Measurements from ENCODE around the gene ABHD1. TPM values are rescaled to one million over a fixed set of nuclear protein-coding genes. Genes with fewer than 3 reads are reported as not detected.

Gene ABHD1
- total RNA-seq, 1 donor from 2014 or later = not detected

GRCh38 chr2:27127883-27128667, 4.5 kb downstream of the ABHD1 start:
- Histone ChIP-seq H3K9me3 (no peaks in the 10 kb centered on the region), H3K27me3 (no peaks in the 10 kb centered on the region), H3K4me3 (no peak overlapping the region), H3K36me3 (peaks cover 22% of the 10 kb centered on the region in 2 donors), H3K27ac (no peak overlapping the region), H3K4me1 (peaks cover 0 to 5% of the 10 kb centered on the region in 2 donors)
- intact Hi-C loops (cut with DNase I) = no loop called here
- DNase-seq (ENCODE audit: low spot score in 2 of 2) = no peak
- TF ChIP-seq CTCF (IDR thresholded peaks at IDR 0.05) = no peak

- peaks cover 22% of the 10 kb centered on the region in 2 donors for H3K36me3 ChIP-seq
- H3K27ac ChIP-seq = no peak overlapping the region
- H3K9me3 ChIP-seq = no peaks in the 10 kb centered on the region
- H3K4me3 ChIP-seq = no peak overlapping the region
- no peaks in the 10 kb centered on the region for H3K27me3 ChIP-seq
- intact Hi-C loops (cut with DNase I) = no loop called here
- H3K4me1 ChIP-seq = peaks cover 5 to 11% of the 10 kb centered on the region in 2 donors
- DNase-seq (ENCODE audit: low spot score in 2 of 2) = no peak
- no peak for TF ChIP-seq CTCF (IDR thresholded peaks at IDR 0.05)
Measured at GRCh38 chr2:27128668-27129571, 5.3 kb downstream of the ABHD1 start.

- H3K4me1 ChIP-seq = peaks cover 5 to 11% of the 10 kb centered on the region in 2 donors
- no peak overlapping the region for H3K27ac ChIP-seq
- no peak for DNase-seq (ENCODE audit: low spot score in 2 of 2)
- TF ChIP-seq CTCF (IDR thresholded peaks at IDR 0.05) = no peak
- H3K9me3 ChIP-seq = no peaks in the 10 kb centered on the region
- H3K27me3 ChIP-seq = no peaks in the 10 kb centered on the region
- no peak overlapping the region for H3K4me3 ChIP-seq
- peaks cover 22% of the 10 kb centered on the region in 2 donors for H3K36me3 ChIP-seq
- intact Hi-C loops (cut with DNase I) = loop anchor here (5.0 to 10.0 kb wide), 4 partner anchors 43 to 364 kb away; partner anchors contain the start of genes FNDC4, GCKR, GTF3C2 and KHK
Measured at GRCh38 chr2:27130396-27130795, 6.8 kb downstream of the ABHD1 start.

- TF ChIP-seq CTCF (IDR thresholded peaks at IDR 0.05) = no peak
- intact Hi-C loops (cut with DNase I) = loop anchor here (5.0 to 10.0 kb wide), 4 partner anchors 44 to 363 kb away; partner anchors contain the start of genes FNDC4, GCKR, GTF3C2 and KHK
- Histone ChIP-seq H3K27me3 (no peaks in the 10 kb centered on the region), H3K27ac (no peak overlapping the region), H3K4me1 (peaks cover 5 to 11% of the 10 kb centered on the region in 2 donors), H3K36me3 (peaks cover 22% of the 10 kb centered on the region in 2 donors), H3K4me3 (no peak overlapping the region), H3K9me3 (no peaks in the 10 kb centered on the region)
- DNase-seq (ENCODE audit: low spot score in 2 of 2) = no peak
Measured at GRCh38 chr2:27131429-27131828, 7.8 kb downstream of the ABHD1 start.

GRCh38 chr2:27133195-27133875, 9.7 kb downstream of the ABHD1 start:
- Histone ChIP-seq H3K4me3 (peak overlapping the region; percentile 89 to 96), H3K36me3 (peaks cover 22% of the 10 kb centered on the region in 2 donors), H3K27me3 (no peaks in the 10 kb centered on the region), H3K4me1 (peaks cover 5 to 11% of the 10 kb centered on the region in 2 donors), H3K9me3 (no peaks in the 10 kb centered on the region), H3K27ac (peak overlapping the region; percentile 90 to 91)
- no peak for DNase-seq (ENCODE audit: low spot score in 2 of 2)
- intact Hi-C loops (cut with DNase I) = loop anchor here (5.0 to 10.0 kb wide), 4 partner anchors 46 to 361 kb away; partner anchors contain the start of genes FNDC4, GCKR, GTF3C2 and KHK
- no peak for TF ChIP-seq CTCF (IDR thresholded peaks at IDR 0.05)
